Esophagus muscularis mucosa (tissue), 4 donors: Measurements from ENCODE around the gene SHROOM2. TPM values are rescaled to one million over a fixed set of nuclear protein-coding genes. Genes with fewer than 3 reads are reported as not detected.

ENCODE experiments used
- DNase-seq: peaks from one replicate; pipeline ENCODE4 v3.0.0-alpha.2; 2017; ENCODE audit errors: extremely low spot score
- H3K27ac ChIP-seq, 4 donors: fragments of 200-600 bp; sonication (generic); replicated peaks in 1 of 4; 1 replicate in 3 of 4; 2 replicates in 1 of 4; pipeline ENCODE4 v1.5.1; 2016 to 2019; ENCODE audit warnings: mild to moderate bottlenecking in 1 of 4
- H3K27me3 ChIP-seq, 4 donors: fragments of 200-600 bp; sonication (generic); one replicate each; pipeline versions ENCODE4 v1.5.1 to v1.6.0; 2016 to 2019
- H3K36me3 ChIP-seq, 4 donors: fragments of 200-600 bp; sonication (generic); one replicate each; pipeline ENCODE4 v1.5.1; 2016 to 2019
- H3K4me1 ChIP-seq, 4 donors: fragments of 200-600 bp; sonication (generic); one replicate each; pipeline ENCODE4 v1.5.1; 2016 to 2019
- H3K4me3 ChIP-seq, 4 donors: fragments of 200-600 bp; sonication (generic); 1 replicate in 2 of 4; 2 replicates in 2 of 4; pipeline ENCODE4 v1.5.1; 2016 to 2019; ENCODE audit warnings: mild to moderate bottlenecking in 4 of 4, moderate library complexity in 1 of 4
- H3K9me3 ChIP-seq, 4 donors: fragments of 200-600 bp; sonication (generic); 1 replicate in 3 of 4; 2 replicates in 1 of 4; pipeline ENCODE4 v1.5.1; 2016 to 2019
- CTCF ChIP-seq, 3 experiments: fragments of 200-600 bp in 2 of 3; fragments of 450-650 bp in 1 of 3; sonication (generic) in 2 of 3; IDR thresholded peaks; one replicate each; pipeline ENCODE4 v1.5.1; 2017 to 2019; ENCODE audit warnings: antibody characterized with exemption in 3 of 3, mild to moderate bottlenecking in 2 of 3, moderate library complexity in 1 of 3
- EP300 ChIP-seq: sonication (generic); formaldehyde crosslinking; IDR thresholded peaks from one replicate; pipeline ENCODE4 v1.6.1; 2017; ENCODE audit warnings: antibody characterized with exemption
- POLR2A ChIP-seq: fragments of 450-650 bp; IDR thresholded peaks from one replicate; pipeline ENCODE4 v1.6.1; 2017; ENCODE audit warnings: antibody characterized with exemption, moderate library complexity, mild to moderate bottlenecking, low read depth
- POLR2AphosphoS5 ChIP-seq, 2 donors: sonication (generic); formaldehyde crosslinking; IDR thresholded peaks; one replicate each; pipeline ENCODE4 v1.6.1; 2017; ENCODE audit warnings: antibody characterized with exemption in 2 of 2
- WGBS: methylation state at CpG from one replicate; pipeline ENCODE4 v1.1.5; 2018; 5-methylcytosine and 5-hydroxymethylcytosine counted together
- intact Hi-C: fragments of 100-400 bp; cut with DNase I; formaldehyde crosslinking; loops from one replicate; pipeline ENCODE4 v1.15.1; 2023
- total RNA-seq, 4 donors: library from RNA; depleted of rRNA; stranded (reverse); fragments of >200 nt; gene quantifications; one replicate each; pipeline versions ENCODE4 v1.1.0 to v1.2.1, GENCODE V29; 2016

Gene SHROOM2
- total RNA-seq, 4 donors from 2014 or later, result 0.42 to 2.7 (median 1.4) TPM

GRCh38 chrX:9781941-9782340, 4.3 kb upstream of the SHROOM2 start:
- DNase-seq, result no peak
- Histone ChIP-seq H3K36me3 (no peaks in the 10 kb centered on the region), H3K27ac (no peak overlapping the region), H3K9me3 (no peaks in the 10 kb centered on the region), H3K4me1 (peaks cover 0 to 15% (median 9%) of the 10 kb centered on the region in 4 donors), H3K4me3 (no peak overlapping the region), H3K27me3 (peaks cover 0 to 12% (median 6%) of the 10 kb centered on the region in 4 donors)
- intact Hi-C loops, result no loop called here
- WGBS, result 76% methylated on average over 7 of the region's 7 CpGs
- TF ChIP-seq CTCF (IDR thresholded peaks at IDR 0.05) (no peak), POLR2AphosphoS5 (IDR thresholded peaks at IDR 0.05) (no peak), EP300 (no peak), POLR2A (no peak)

- H3K9me3 ChIP-seq, result no peaks in the 10 kb centered on the region
- no peak overlapping the region for H3K4me3 ChIP-seq
- WGBS, result 82% methylated on average over 6 of the region's 8 CpGs
- no peak for DNase-seq
- H3K27me3 ChIP-seq, result peaks cover 0 to 17% (median 6%) of the 10 kb centered on the region in 4 donors
- TF ChIP-seq CTCF (IDR thresholded peaks at IDR 0.05), result no peak
- no peak for TF ChIP-seq POLR2A
- TF ChIP-seq POLR2AphosphoS5 (IDR thresholded peaks at IDR 0.05), result no peak
- TF ChIP-seq EP300, result no peak
- intact Hi-C loops, result no loop called here
- H3K4me1 ChIP-seq, result peaks cover 0 to 20% (median 11%) of the 10 kb centered on the region in 4 donors
- H3K36me3 ChIP-seq, result no peaks in the 10 kb centered on the region
- no peak overlapping the region for H3K27ac ChIP-seq
Observed at GRCh38 chrX:9784332-9784731, 1.9 kb upstream of the SHROOM2 start.

- 45% methylated on average over 7 of the region's 58 CpGs for WGBS
- H3K36me3 ChIP-seq, result no peaks in the 10 kb centered on the region
- no peak for DNase-seq
- no peaks in the 10 kb centered on the region for H3K9me3 ChIP-seq
- intact Hi-C loops, result no loop called here
- no peak for TF ChIP-seq EP300
- TF ChIP-seq POLR2A, result no peak
- TF ChIP-seq POLR2AphosphoS5 (IDR thresholded peaks at IDR 0.05), result no peak
- TF ChIP-seq CTCF (IDR thresholded peaks at IDR 0.05), result no peak
- peaks cover 0 to 20% (median 11%) of the 10 kb centered on the region in 4 donors for H3K4me1 ChIP-seq
- no peak overlapping the region for H3K27ac ChIP-seq
- peaks cover 0 to 17% (median 6%) of the 10 kb centered on the region in 4 donors for H3K27me3 ChIP-seq
- H3K4me3 ChIP-seq, result peak overlapping the region; percentile 51 to 60 (median 52)
Observed at GRCh38 chrX:9785254-9785943, 830 bp upstream of the SHROOM2 start.

GRCh38 chrX:9786798-9787635, 788 bp downstream of the SHROOM2 start:
- WGBS, result 44% methylated on average over 15 of the region's 45 CpGs
- DNase-seq, result no peak
- intact Hi-C loops, result no loop called here
- H3K36me3 ChIP-seq, result no peaks in the 10 kb centered on the region
- peaks cover 0 to 20% (median 11%) of the 10 kb centered on the region in 4 donors for H3K4me1 ChIP-seq
- peak overlapping the region in 1 of 4 donors; percentile 26 for H3K27ac ChIP-seq
- H3K9me3 ChIP-seq, result no peaks in the 10 kb centered on the region
- H3K4me3 ChIP-seq, result peak overlapping the region; percentile 51 to 60 (median 52)
- peaks cover 0 to 17% (median 6%) of the 10 kb centered on the region in 4 donors for H3K27me3 ChIP-seq
- TF ChIP-seq EP300, result no peak
- no peak for TF ChIP-seq POLR2AphosphoS5 (IDR thresholded peaks at IDR 0.05)
- no peak for TF ChIP-seq CTCF (IDR thresholded peaks at IDR 0.05)
- TF ChIP-seq POLR2A, result no peak
